Tibial artery (tissue), 4 donors: ENCODE results near the gene MACROD2.

ENCODE experiments used
- DNase-seq, 2 donors: peaks; one replicate each; pipeline ENCODE4 v3.0.0-alpha.2; 2019
- H3K27ac ChIP-seq, 2 donors: fragments of 200-600 bp; sonication (generic) in 1 of 2; 1 replicate in 1 of 2; 2 replicates in 1 of 2; pipeline ENCODE4 v1.5.1; 2018 to 2019; ENCODE audit warnings: mild to moderate bottlenecking in 1 of 2
- H3K27me3 ChIP-seq, 2 donors: fragments of 200-600 bp; sonication (generic) in 1 of 2; one replicate each; pipeline versions ENCODE4 v1.5.1 to v1.6.0; 2016 to 2019
- H3K36me3 ChIP-seq, 3 donors: fragments of 200-600 bp; sonication (generic) in 2 of 3; one replicate each; pipeline ENCODE4 v1.5.1; 2016 to 2019; ENCODE audit warnings: mild to moderate bottlenecking in 2 of 3
- H3K4me1 ChIP-seq, 4 donors: fragments of 200-600 bp; sonication (generic) in 2 of 4; 1 replicate in 3 of 4; 2 replicates in 1 of 4; pipeline ENCODE4 v1.5.1; 2016 to 2019
- H3K4me3 ChIP-seq, 2 donors: fragments of 200-600 bp; sonication (generic) in 1 of 2; 1 replicate in 1 of 2; 2 replicates in 1 of 2; pipeline ENCODE4 v1.5.1; 2018 to 2019; ENCODE audit warnings: mild to moderate bottlenecking in 2 of 2
- H3K9me3 ChIP-seq, 3 donors: fragments of 200-600 bp; sonication (generic) in 1 of 3; one replicate each; pipeline ENCODE4 v1.5.1; 2016 to 2019
- CTCF ChIP-seq, 2 experiments: fragments of 200-600 bp in 1 of 2; fragments of 450-650 bp in 1 of 2; IDR thresholded peaks; one replicate each; pipeline ENCODE4 v1.5.1; 2017 to 2019; ENCODE audit warnings: antibody characterized with exemption in 2 of 2, mild to moderate bottlenecking in 1 of 2, moderate library complexity in 1 of 2
- intact Hi-C: fragments of 100-400 bp; cut with DNase I; formaldehyde crosslinking; loops from one replicate; pipeline ENCODE4 v1.15.0; 2023; ENCODE audit warnings: low total_unique reads

The MACROD2 gene

DNA sequence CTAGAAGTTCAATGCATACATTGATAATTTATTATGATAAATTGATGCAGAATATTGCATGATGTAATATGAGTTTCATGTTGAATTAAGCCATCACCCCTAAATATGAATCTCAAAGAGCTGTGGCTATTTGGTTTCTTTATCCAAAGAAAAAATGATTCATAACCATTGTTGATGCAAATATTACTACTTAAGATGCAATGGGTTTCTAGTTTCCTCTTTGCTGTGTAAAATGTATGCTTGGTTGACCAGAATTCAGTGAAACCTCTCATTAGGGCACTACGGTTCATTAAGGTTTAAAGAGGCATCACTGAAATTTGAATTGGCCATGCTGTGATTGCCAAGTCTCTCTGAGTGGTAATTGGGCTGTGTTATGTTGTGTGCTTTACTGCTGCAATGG, 834.6 kb downstream of the MACROD2 start:
- Histone ChIP-seq H3K4me3 (no peak overlapping the region), H3K27me3 (no peaks in the 10 kb centered on the region), H3K9me3 (no peaks in the 10 kb centered on the region), H3K36me3 (no peaks in the 10 kb centered on the region), H3K4me1 (no peaks in the 10 kb centered on the region), H3K27ac (no peak overlapping the region)
- no peak for TF ChIP-seq CTCF (IDR thresholded peaks at IDR 0.05)
- DNase-seq = no peak
- intact Hi-C loops = no loop called here

DNA sequence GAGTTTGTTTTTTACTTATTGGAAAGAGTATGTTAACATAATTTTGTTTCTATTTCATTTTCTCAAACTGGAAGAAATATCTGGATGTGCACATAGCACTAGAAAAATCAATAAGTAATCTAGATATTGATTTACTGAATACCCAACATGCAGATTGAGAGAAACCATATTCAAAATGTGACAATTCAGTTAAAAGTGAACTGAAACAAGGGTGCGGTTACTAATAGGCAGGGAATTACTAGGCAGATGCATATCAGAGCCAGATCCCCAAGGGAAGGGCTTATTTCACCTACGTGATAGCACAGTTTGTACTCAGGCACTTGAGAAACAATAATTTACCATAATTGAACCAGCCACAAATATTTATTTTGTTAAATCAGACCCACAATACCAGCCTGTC, 835.1 kb downstream of the MACROD2 start:
- Histone ChIP-seq H3K27me3 (no peaks in the 10 kb centered on the region), H3K4me1 (no peaks in the 10 kb centered on the region), H3K27ac (no peak overlapping the region), H3K4me3 (no peak overlapping the region), H3K9me3 (no peaks in the 10 kb centered on the region), H3K36me3 (no peaks in the 10 kb centered on the region)
- intact Hi-C loops = no loop called here
- no peak for TF ChIP-seq CTCF (IDR thresholded peaks at IDR 0.05)
- DNase-seq = no peak

DNA sequence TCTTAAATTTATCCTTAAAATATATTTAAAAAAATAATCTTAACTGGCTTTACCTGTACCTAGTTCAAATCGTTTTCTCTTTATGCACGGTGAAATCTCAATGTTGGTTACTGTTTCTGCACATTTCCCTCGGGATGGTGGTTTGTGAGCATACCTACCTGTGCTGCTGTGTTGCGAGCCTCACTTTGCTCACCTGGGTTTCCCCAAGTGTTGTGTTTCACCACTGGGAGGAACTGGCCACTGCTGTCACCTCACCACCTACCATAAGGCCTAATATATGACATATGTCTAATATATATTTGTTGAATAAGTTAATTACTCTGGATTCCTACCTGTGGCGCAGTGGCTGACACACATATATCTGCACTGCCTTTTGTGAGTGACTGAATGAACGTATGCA, 835.6 kb downstream of the MACROD2 start:
- H3K36me3 ChIP-seq = no peaks in the 10 kb centered on the region
- H3K4me1 ChIP-seq = no peaks in the 10 kb centered on the region
- no peak overlapping the region for H3K27ac ChIP-seq
- no peak overlapping the region for H3K4me3 ChIP-seq
- no peak for TF ChIP-seq CTCF (IDR thresholded peaks at IDR 0.05)
- H3K9me3 ChIP-seq = no peaks in the 10 kb centered on the region
- DNase-seq = no peak
- intact Hi-C loops = no loop called here
- H3K27me3 ChIP-seq = no peaks in the 10 kb centered on the region

DNA sequence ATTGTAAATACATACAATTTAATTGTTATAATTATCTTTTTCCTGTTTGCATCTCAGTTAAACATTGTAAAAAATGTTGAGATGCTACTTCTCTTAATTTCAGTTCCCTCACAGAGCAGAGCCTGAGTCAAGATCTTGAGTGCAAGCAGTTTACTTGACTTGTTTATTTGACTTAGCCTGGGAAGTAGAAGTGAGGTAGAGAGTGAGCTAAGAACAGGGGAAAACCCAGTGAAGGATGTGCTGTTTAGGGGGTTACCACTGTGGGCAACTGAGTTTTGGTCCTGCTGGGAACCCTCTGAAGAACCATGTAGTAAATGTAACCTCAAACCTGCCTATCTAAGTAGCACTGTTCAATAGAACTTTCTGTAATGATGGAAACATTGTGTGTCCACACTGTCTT, 837.3 kb downstream of the MACROD2 start:
- DNase-seq = no peak
- H3K4me3 ChIP-seq = no peak overlapping the region
- H3K27me3 ChIP-seq = no peaks in the 10 kb centered on the region
- H3K36me3 ChIP-seq = no peaks in the 10 kb centered on the region
- no peaks in the 10 kb centered on the region for H3K9me3 ChIP-seq
- no peaks in the 10 kb centered on the region for H3K4me1 ChIP-seq
- H3K27ac ChIP-seq = no peak overlapping the region
- intact Hi-C loops = no loop called here
- no peak for TF ChIP-seq CTCF (IDR thresholded peaks at IDR 0.05)

- no peak overlapping the region for H3K4me3 ChIP-seq
- intact Hi-C loops = no loop called here
- no peaks in the 10 kb centered on the region for H3K9me3 ChIP-seq
- H3K27me3 ChIP-seq = no peaks in the 10 kb centered on the region
- no peak for TF ChIP-seq CTCF (IDR thresholded peaks at IDR 0.05)
- H3K4me1 ChIP-seq = no peaks in the 10 kb centered on the region
- H3K27ac ChIP-seq = no peak overlapping the region
- DNase-seq = no peak
- H3K36me3 ChIP-seq = no peaks in the 10 kb centered on the region
Observed at GRCh38 chr20:14838663-14839628, 843.6 kb downstream of the MACROD2 start.
